Heart left ventricle (tissue), 16 donors: Measurements from ENCODE around the gene AMMECR1. TPM values are rescaled to one million over a fixed set of nuclear protein-coding genes. Genes with fewer than 3 reads are reported as not detected.

Experiments used
- ATAC-seq, 4 donors: fragments of 200-7000 bp; cut with Tn5 transposase; one replicate each; pipeline ENCODE4 v1.9.1; 2020 to 2022; ENCODE audit warnings: moderate library complexity in 4 of 4, mild to moderate bottlenecking in 3 of 4, moderate number of reproducible peaks in 1 of 4
- DNase-seq, 5 donors: peaks; one replicate each; pipeline ENCODE4 v3.0.0-alpha.2; 2020
- H3K27ac ChIP-seq, 12 donors: fragments of 200-600 bp; sonication (generic) in 4 of 12; one replicate each; pipeline versions ENCODE4 v1.5.0 to v1.8.0; 2016 to 2022; ENCODE audit warnings: mild to moderate bottlenecking in 2 of 12
- H3K27me3 ChIP-seq, 9 donors: fragments of 200-600 bp; sonication (generic) in 2 of 9; one replicate each; pipeline versions ENCODE4 v1.5.1 to v1.8.0; 2016 to 2022; ENCODE audit warnings: mild to moderate bottlenecking in 3 of 9
- H3K36me3 ChIP-seq, 9 donors: fragments of 200-600 bp; sonication (generic) in 2 of 9; one replicate each; pipeline versions ENCODE4 v1.5.0 to v1.8.0; 2018 to 2022; ENCODE audit warnings: mild to moderate bottlenecking in 2 of 9
- H3K4me1 ChIP-seq, 12 donors: fragments of 200-600 bp; sonication (generic) in 4 of 12; one replicate each; pipeline versions ENCODE4 v1.5.0 to v1.8.0; 2016 to 2022; ENCODE audit warnings: mild to moderate bottlenecking in 3 of 12
- H3K4me3 ChIP-seq, 12 donors: fragments of 200-600 bp; sonication (generic) in 4 of 12; one replicate each; pipeline versions ENCODE4 v1.5.0 to v1.8.0; 2017 to 2022; ENCODE audit warnings: mild to moderate bottlenecking in 9 of 12, moderate library complexity in 4 of 12
- H3K9me3 ChIP-seq, 12 donors: fragments of 200-600 bp; sonication (generic) in 4 of 12; one replicate each; pipeline versions ENCODE4 v1.5.0 to v1.8.0; 2016 to 2022; ENCODE audit warnings: mild to moderate bottlenecking in 1 of 12
- CTCF ChIP-seq, 12 donors: fragments of 200-600 bp; sonication (generic) in 4 of 12; IDR thresholded peaks; one replicate each; pipeline versions ENCODE4 v1.5.0 to v1.8.0; 2018 to 2022; ENCODE audit warnings: antibody characterized with exemption in 12 of 12, mild to moderate bottlenecking in 5 of 12
- POLR2A ChIP-seq, 2 donors: fragments of 450-650 bp; IDR thresholded peaks; one replicate each; pipeline ENCODE4 v1.6.1; 2017; ENCODE audit warnings: antibody characterized with exemption in 2 of 2, mild to moderate bottlenecking in 2 of 2, moderate library complexity in 2 of 2
- WGBS, 4 donors: extraction: QIAGEN DNeasy Blood & Tissue Kit in 2 of 4; methylation state at CpG; one replicate each; pipeline versions ENCODE4 v1.1.5 to v1.1.7; 2013 to 2018; 5-methylcytosine and 5-hydroxymethylcytosine counted together
- intact Hi-C, 10 donors: fragments of 100-400 bp; cut with DNase I; formaldehyde crosslinking; loops; one replicate each; pipeline versions ENCODE4 v1.11.1 to v1.14.2; 2022
- polyA plus RNA-seq, 2 donors: library from polyadenylated mRNA; stranded (reverse); fragments of 200-250 nt; gene quantifications; one replicate each; pipeline ENCODE4 v1.2.3, GENCODE V29; 2013
- total RNA-seq, 9 donors: library from RNA; depleted of rRNA in 2 of 9; stranded (reverse); fragments of >200 nt in 2 of 9; fragmentation: NEBNext Ultra II Directional in 3 of 9; extraction: Animal tissue kit (Norgen Biotek cat#: 25700) in 3 of 9; gene quantifications; one replicate each; pipeline versions ENCODE4 v1.1.0 to v1.2.4, GENCODE V29; 2016 to 2023
- donor health status: ischemic (EF 13 %, LVEDD 7.1; RV severe dilation, severe dysfunction).
- donor health status: healthy with polysubstance abuse.
- donor health status: DM: no; HTN: yes; CAD: no.
- donor health status: DM: no; HTN: no; CAD: no.
- donor health status: ischemic (EF 25% LVEDD 6.9; RV normal size, moderate dysfunction).
- donor health status: ischemic (EF 25% LVEDD 5.7; RV mildly dilated, moderate dysfunction).
- donor health status: healthy.
- donor health status: DM: yes; HTN: yes; CAD: no.
- donor health status: ischemic (EF 35%, LVEDD 5.7; RV mildly dilated, moderate dysfunction).
- donor health status: nonischemic (EF 11% LVEDD 7.7; RV severe dilation, severe dysfunction).
- donor health status: DM: yes; HTN: yes; CAD: no.
- donor health status: PGD.
- donor health status: ischemic (EF 29% LVEDD 5.4; RV normal size, mild dysfunction).
- donor health status: nonischemic (EF 23%, LVEDD 6.1; RV moderate dilation, normal function).

AMMECR1 gene
- total and polyA plus RNA-seq, 11 donors, result 0.56 to 4.1 (median 1.1) TPM

GRCh38 chrX:110322603-110323002 lies 4.7 kb upstream of the AMMECR1 start:
- intact Hi-C loops, result loop anchor here in 1 of 10 donors (10.0 kb wide), 1 partner anchor 158 kb away; no protein-coding TSS in a partner anchor
- H3K27ac ChIP-seq, result no peak overlapping the region
- peaks cover 0 to 16% (median 0%) of the 10 kb centered on the region in 9 donors for H3K27me3 ChIP-seq
- peaks cover 0 to 11% (median 0%) of the 10 kb centered on the region in 12 donors for H3K9me3 ChIP-seq
- WGBS, 4 donors, result 62 to 82% (median 69%) methylated on average over 4 of the region's 4 CpGs
- H3K4me3 ChIP-seq, result no peak overlapping the region
- H3K4me1 ChIP-seq, result peaks cover 0 to 4% (median 0%) of the 10 kb centered on the region in 12 donors
- no peak for TF ChIP-seq CTCF (IDR thresholded peaks at IDR 0.05)
- TF ChIP-seq POLR2A (IDR thresholded peaks at IDR 0.05), result no peak
- no peak for DNase-seq
- no peaks in the 10 kb centered on the region for H3K36me3 ChIP-seq
- no peak for ATAC-seq

- Histone ChIP-seq H3K4me3 (no peak overlapping the region), H3K4me1 (peaks cover 0 to 4% (median 0%) of the 10 kb centered on the region in 12 donors), H3K27me3 (peaks cover 0 to 16% (median 0%) of the 10 kb centered on the region in 9 donors), H3K36me3 (no peaks in the 10 kb centered on the region), H3K27ac (no peak overlapping the region), H3K9me3 (peaks cover 0 to 11% (median 0%) of the 10 kb centered on the region in 12 donors)
- ATAC-seq (no peak), DNase-seq (no peak)
- 51 to 76% (median 64%) methylated on average over 3 of the region's 3 CpGs for WGBS, 4 donors
- intact Hi-C loops, result loop anchor here in 1 of 10 donors (10.0 kb wide), 1 partner anchor 157 kb away; no protein-coding TSS in a partner anchor
- no peak for TF ChIP-seq POLR2A (IDR thresholded peaks at IDR 0.05)
- no peak for TF ChIP-seq CTCF (IDR thresholded peaks at IDR 0.05)
Measured at GRCh38 chrX:110321670-110322069, 3.8 kb upstream of the AMMECR1 start.

- no peaks in the 10 kb centered on the region for H3K36me3 ChIP-seq
- H3K9me3 ChIP-seq, result peaks cover 0 to 8% (median 0%) of the 10 kb centered on the region in 12 donors
- peaks cover 0 to 16% (median 0%) of the 10 kb centered on the region in 9 donors for H3K27me3 ChIP-seq
- H3K4me1 ChIP-seq, result peaks cover 0 to 10% (median 3%) of the 10 kb centered on the region in 12 donors
- DNase-seq (no peak), ATAC-seq (no peak)
- H3K4me3 ChIP-seq, result no peak overlapping the region
- H3K27ac ChIP-seq, result no peak overlapping the region
- TF ChIP-seq POLR2A (IDR thresholded peaks at IDR 0.05), result no peak
- TF ChIP-seq CTCF (IDR thresholded peaks at IDR 0.05), result no peak
- intact Hi-C loops, result loop anchor here in 1 of 10 donors (10.0 kb wide), 1 partner anchor 156 kb away; no protein-coding TSS in a partner anchor
Measured at GRCh38 chrX:110321081-110321480, 3.2 kb upstream of the AMMECR1 start.

- peaks cover 0 to 14% (median 3%) of the 10 kb centered on the region in 12 donors for H3K4me1 ChIP-seq
- peaks cover 0 to 16% (median 0%) of the 10 kb centered on the region in 9 donors for H3K27me3 ChIP-seq
- DNase-seq (no peak), ATAC-seq (no peak)
- no peaks in the 10 kb centered on the region for H3K36me3 ChIP-seq
- H3K4me3 ChIP-seq, result no peak overlapping the region
- H3K9me3 ChIP-seq, result peaks cover 0 to 2% (median 0%) of the 10 kb centered on the region in 12 donors
- 31 to 59% (median 47%) methylated on average over 3 of the region's 3 CpGs for WGBS, 4 donors
- intact Hi-C loops, result loop anchor here in 1 of 10 donors (10.0 kb wide), 1 partner anchor 156 kb away; no protein-coding TSS in a partner anchor
- no peak overlapping the region for H3K27ac ChIP-seq
- TF ChIP-seq POLR2A (IDR thresholded peaks at IDR 0.05), result no peak
- no peak for TF ChIP-seq CTCF (IDR thresholded peaks at IDR 0.05)
Measured at GRCh38 chrX:110320381-110320987, 2.6 kb upstream of the AMMECR1 start.
